Skeletal muscle satellite cell (primary cell): Measurements from ENCODE around the gene FABP7. TPM values are rescaled to one million over a fixed set of nuclear protein-coding genes. Genes with fewer than 3 reads are reported as not detected.
"Not testable (repeated sequence)": the region's sequence is repeated elsewhere in the genome, so short reads cannot be mapped to it uniquely, and the experiment has no call there.

Source experiments
- H3K27me3 ChIP-seq: 2 replicates; pipeline ENCODE4 v1.7.0; 2013; ENCODE audit warnings: low read length; ENCODE audit not compliant: control insufficient read depth, insufficient read depth
- H3K36me3 ChIP-seq: 2 replicates; pipeline ENCODE4 v1.7.0; 2013; ENCODE audit warnings: mild to moderate bottlenecking, control low read depth, low read length; ENCODE audit not compliant: insufficient read depth
- H3K4me1 ChIP-seq: 2 replicates; pipeline ENCODE4 v1.7.0; 2013; ENCODE audit warnings: low read length; ENCODE audit not compliant: control insufficient read depth, insufficient read depth
- H3K4me2 ChIP-seq: 2 replicates; pipeline ENCODE4 v1.7.0; 2013; ENCODE audit warnings: mild to moderate bottlenecking, low read length
- H3K4me3 ChIP-seq: 2 replicates; pipeline ENCODE4 v1.7.0; 2013; ENCODE audit warnings: low read length
- H3K9ac ChIP-seq: 2 replicates; pipeline ENCODE4 v1.7.0; 2013; ENCODE audit warnings: mild to moderate bottlenecking, low read depth, low read length, moderate library complexity
- H3K9me3 ChIP-seq: replicated peaks from 2 replicates; pipeline ENCODE4 v1.7.0; 2013; ENCODE audit warnings: mild to moderate bottlenecking, control low read depth, low read length
- total RNA-seq: library from RNA; depleted of rRNA; stranded (reverse); fragments of >200 nt; gene quantifications from 2 replicates; pipeline ENCODE4 v1.2.3, GENCODE V29; 2012; rRNA removed

The FABP7 gene
- total RNA-seq: not detected in 2 replicates

DNA sequence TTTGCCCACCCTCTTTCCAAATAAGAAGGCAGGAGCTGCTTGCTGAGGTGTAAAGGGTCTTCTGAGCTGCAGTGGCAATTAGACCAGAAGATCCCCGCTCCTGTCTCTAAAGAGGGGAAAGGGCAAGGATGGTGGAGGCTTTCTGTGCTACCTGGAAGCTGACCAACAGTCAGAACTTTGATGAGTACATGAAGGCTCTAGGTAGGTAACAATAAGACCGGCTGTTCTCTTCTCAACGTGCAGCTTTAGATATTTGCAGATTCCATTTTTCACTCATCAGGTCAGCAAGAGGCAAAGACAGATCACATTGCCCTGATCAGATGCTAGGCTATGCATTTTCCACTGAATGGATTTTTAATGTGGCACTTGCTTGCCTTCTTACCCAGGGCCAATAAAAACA is at the start of gene FABP7:
Gene FABP7 (plus strand): TSS at position 50 of the 400 bp plus-strand sequence. CDS start 79 bp downstream, at position 129.
- H3K9ac ChIP-seq: no peak within 1 kb of the TSS
- peaks cover 4% of the 10 kb centered on the region for H3K27me3 ChIP-seq
- no peak within 1 kb of the TSS for H3K4me3 ChIP-seq

DNA sequence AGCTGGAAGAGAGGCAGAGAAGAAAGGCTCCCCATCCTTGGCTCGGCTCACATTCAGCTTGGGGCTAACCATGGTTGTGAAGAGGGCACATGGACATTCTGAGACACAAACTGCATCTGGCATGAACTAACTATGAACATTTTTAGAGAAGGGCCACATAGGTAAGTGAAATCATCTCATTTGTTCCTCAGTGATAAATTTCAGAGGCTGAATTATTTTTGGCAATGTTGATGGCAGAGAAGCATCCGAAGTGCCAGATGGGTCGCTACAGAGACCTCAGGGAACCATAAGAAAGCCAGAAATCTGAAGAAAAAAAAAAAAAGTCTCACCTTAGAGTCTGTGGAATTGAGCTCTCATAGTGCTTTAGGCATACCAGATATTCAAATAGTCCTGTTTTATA is 49.2 kb upstream of the FABP7 start:
- no peaks in the 10 kb centered on the region for H3K36me3 ChIP-seq
- no peak overlapping the region for H3K4me2 ChIP-seq
- H3K9ac ChIP-seq: no peak overlapping the region
- no peak overlapping the region for H3K4me3 ChIP-seq
- no peaks in the 10 kb centered on the region for H3K9me3 ChIP-seq
- H3K27me3 ChIP-seq: no peaks in the 10 kb centered on the region
- no peaks in the 10 kb centered on the region for H3K4me1 ChIP-seq

More for the DNA sequence above, at the start of gene FABP7:
- Histone ChIP-seq H3K4me1 (no peaks in the 10 kb centered on the region), H3K9me3 (no peaks in the 10 kb centered on the region), H3K4me2 (no peak within 1 kb of the TSS), H3K36me3 (no peaks in the 10 kb centered on the region)

DNA sequence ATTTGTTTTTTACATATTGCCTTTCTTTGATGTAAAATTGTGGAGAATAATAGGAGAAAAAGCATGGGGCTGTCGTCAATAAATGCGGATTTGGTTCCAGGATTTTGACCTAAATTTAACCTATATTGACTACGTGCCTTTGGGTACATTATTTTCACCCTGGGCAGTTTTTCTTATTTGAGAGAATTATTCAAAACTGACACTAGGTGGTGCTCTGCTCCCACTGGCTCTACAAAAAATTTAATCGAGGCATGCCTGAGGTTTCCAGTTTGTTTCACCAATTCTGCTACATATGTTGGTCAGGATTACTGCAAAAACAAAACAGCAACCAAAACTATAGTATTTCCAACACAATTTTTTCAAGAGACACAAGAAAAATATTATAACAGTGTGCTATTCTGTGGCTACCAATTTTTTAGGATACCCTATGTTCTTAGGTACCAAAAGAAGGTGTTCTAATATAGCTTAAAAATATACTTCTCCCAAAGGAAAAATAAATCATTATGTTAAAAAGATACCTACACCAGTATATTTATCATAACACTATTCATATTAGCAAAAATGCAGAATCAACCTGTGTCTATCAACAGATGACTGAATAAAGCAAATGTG is 48.6 kb upstream of the FABP7 start:
- Histone ChIP-seq H3K4me2 (no peak overlapping the region), H3K4me1 (no peaks in the 10 kb centered on the region), H3K27me3 (no peaks in the 10 kb centered on the region), H3K9me3 (no peaks in the 10 kb centered on the region), H3K36me3 (no peaks in the 10 kb centered on the region), H3K9ac (no peak overlapping the region), H3K4me3 (no peak overlapping the region)

DNA sequence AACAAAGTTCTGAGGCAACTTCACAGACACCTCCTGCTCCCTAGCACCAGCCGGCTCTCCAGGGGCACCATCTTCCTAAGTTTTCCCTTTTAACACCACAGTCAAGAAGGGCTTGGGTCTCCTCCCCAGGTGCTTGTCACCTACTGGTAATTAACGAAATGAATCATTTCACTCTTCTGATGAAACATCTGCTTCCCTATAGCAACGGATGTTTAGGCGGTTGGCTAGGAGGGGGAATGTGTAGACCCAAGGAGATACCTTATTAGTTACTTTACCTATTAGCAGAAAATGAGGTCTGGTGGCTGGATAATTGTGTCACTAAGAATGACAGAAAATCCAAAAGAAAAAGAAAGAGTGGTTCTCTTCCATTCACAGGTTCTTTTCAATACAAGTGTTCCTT is 46.3 kb upstream of the FABP7 start:
- Histone ChIP-seq H3K9ac (no peak overlapping the region), H3K4me1 (no peaks in the 10 kb centered on the region), H3K4me3 (no peak overlapping the region), H3K9me3 (no peaks in the 10 kb centered on the region), H3K36me3 (no peaks in the 10 kb centered on the region), H3K27me3 (no peaks in the 10 kb centered on the region), H3K4me2 (no peak overlapping the region)

DNA sequence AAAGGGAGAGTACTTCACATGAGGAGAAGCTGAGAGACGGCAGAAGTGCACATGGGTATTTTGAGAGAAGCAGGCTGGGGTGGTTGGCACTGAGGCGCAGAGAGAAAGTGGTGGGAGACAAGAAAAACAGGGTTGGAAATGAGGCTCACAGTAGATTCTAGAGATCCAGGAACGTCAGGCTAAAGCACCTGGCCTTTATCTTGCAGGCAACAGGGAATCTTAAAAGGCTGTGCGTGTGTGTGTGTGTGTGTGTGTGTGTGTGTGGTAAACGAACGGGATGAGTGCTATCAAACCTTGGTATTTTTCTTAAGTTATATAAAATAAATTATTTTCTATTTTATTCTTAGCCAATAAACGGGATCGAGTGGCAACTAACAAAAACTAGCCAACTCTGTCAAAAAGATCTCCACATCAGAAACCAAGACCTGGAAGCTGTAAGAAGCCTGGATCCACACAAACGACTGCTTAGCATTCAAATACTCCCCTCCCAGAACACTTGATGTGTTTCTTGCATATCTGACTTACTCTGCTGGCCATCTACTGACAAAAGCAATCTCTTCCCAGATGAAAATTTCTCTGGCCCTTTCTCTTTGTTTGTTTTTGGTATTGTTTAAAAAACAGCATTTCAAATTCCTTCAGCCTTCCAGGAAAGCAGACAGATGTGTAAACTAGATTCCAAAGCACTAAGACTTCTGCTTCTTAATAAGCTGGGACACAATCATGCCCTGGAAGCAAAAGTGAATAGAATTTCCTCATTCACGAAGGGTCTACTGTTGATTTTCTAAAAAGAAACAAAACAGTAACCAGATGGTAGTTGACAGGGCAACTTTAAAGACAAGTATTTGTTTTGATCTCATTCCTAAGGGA is 44.8 kb upstream of the FABP7 start:
- Histone ChIP-seq H3K9me3 (no peaks in the 10 kb centered on the region), H3K4me3 (no peak overlapping the region), H3K9ac (no peak overlapping the region), H3K27me3 (no peaks in the 10 kb centered on the region), H3K4me1 (no peaks in the 10 kb centered on the region), H3K4me2 (no peak overlapping the region), H3K36me3 (no peaks in the 10 kb centered on the region)

DNA sequence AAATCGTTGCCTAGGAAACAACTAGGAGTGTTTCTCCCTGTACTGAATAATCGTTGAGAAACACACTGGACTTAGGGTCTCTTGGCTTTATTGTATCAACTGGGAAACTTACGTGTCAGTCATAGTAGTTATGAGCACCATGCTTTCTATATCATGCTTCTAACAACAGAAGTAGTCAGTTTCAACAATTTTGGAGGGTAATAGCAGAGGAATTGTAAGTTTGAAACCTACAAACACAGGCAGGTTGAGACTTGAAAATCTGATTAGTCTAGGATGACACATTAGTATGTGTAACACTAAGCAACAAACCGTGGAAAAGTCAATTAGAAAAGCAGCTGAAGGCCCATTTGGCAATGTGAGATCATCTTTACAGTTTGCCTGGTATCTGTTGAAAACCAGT is 43.9 kb upstream of the FABP7 start:
- no peaks in the 10 kb centered on the region for H3K27me3 ChIP-seq
- H3K4me3 ChIP-seq: no peak overlapping the region
- no peak overlapping the region for H3K4me2 ChIP-seq
- H3K9me3 ChIP-seq: no peaks in the 10 kb centered on the region
- H3K9ac ChIP-seq: no peak overlapping the region
- H3K36me3 ChIP-seq: no peaks in the 10 kb centered on the region
- no peaks in the 10 kb centered on the region for H3K4me1 ChIP-seq

GRCh38 chr6:122736163-122736562 is 43.4 kb upstream of the FABP7 start:
- Histone ChIP-seq H3K4me1 (no peaks in the 10 kb centered on the region), H3K4me2 (no peak overlapping the region), H3K9me3 (no peaks in the 10 kb centered on the region), H3K4me3 (no peak overlapping the region), H3K36me3 (no peaks in the 10 kb centered on the region), H3K27me3 (no peaks in the 10 kb centered on the region), H3K9ac (no peak overlapping the region)

- Histone ChIP-seq H3K36me3 (no peaks in the 10 kb centered on the region), H3K4me3 (no peak overlapping the region), H3K9me3 (no peaks in the 10 kb centered on the region), H3K4me1 (no peaks in the 10 kb centered on the region), H3K9ac (no peak overlapping the region), H3K4me2 (no peak overlapping the region), H3K27me3 (no peaks in the 10 kb centered on the region)
Measured at GRCh38 chr6:122736616-122737015, 42.9 kb upstream of the FABP7 start.

DNA sequence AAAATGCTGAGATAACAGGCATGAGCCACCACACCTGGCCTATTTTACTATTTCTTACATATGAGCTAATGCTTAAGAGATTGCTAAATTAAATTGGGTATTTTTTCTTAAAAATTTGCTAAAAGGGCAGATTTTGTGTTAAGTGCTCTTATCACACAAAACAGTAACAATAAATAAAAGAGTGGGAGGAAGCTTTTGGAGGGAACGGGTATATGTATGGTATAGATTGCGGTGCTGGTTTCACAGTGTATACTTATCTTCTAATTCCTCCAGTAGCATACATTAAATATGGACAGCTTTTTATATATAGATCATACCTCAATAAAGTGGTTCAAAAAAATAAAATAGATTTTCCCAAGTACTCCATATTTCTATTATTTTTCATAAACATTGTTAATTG is 39.4 kb upstream of the FABP7 start:
- Histone ChIP-seq H3K36me3 (no peaks in the 10 kb centered on the region), H3K4me1 (no peaks in the 10 kb centered on the region), H3K4me3 (no peak overlapping the region), H3K27me3 (no peaks in the 10 kb centered on the region), H3K9ac (no peak overlapping the region), H3K4me2 (no peak overlapping the region), H3K9me3 (no peaks in the 10 kb centered on the region)

DNA sequence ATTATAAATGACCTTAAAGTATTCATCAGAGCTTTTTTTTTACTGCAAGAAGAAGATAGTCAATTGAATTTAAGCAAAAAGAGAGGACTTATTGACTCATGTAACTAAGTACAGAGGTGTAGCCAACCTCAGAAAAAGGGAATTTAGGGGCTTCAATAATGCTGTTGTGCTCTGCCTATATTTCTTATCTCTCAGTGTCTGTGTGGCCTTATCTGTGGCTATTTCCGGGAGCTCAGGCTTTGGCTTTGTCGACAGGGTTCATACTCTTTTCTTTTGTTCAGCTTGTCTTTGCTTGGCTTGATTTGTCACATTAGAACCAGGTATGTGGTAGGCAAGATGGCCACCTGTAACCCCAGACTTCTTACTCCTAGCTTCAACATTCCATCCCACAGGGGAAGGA is 38.6 kb upstream of the FABP7 start:
- H3K4me3 ChIP-seq: no peak overlapping the region
- H3K9me3 ChIP-seq: no peaks in the 10 kb centered on the region
- no peaks in the 10 kb centered on the region for H3K36me3 ChIP-seq
- no peak overlapping the region for H3K9ac ChIP-seq
- no peak overlapping the region for H3K4me2 ChIP-seq
- no peaks in the 10 kb centered on the region for H3K4me1 ChIP-seq
- no peaks in the 10 kb centered on the region for H3K27me3 ChIP-seq

GRCh38 chr6:122744247-122744646 is 35.3 kb upstream of the FABP7 start:
- H3K4me2 ChIP-seq, H3K9me3 ChIP-seq, H3K4me1 ChIP-seq, H3K36me3 ChIP-seq, H3K4me3 ChIP-seq, H3K9ac ChIP-seq, H3K27me3 ChIP-seq: not testable (repeated sequence)

DNA sequence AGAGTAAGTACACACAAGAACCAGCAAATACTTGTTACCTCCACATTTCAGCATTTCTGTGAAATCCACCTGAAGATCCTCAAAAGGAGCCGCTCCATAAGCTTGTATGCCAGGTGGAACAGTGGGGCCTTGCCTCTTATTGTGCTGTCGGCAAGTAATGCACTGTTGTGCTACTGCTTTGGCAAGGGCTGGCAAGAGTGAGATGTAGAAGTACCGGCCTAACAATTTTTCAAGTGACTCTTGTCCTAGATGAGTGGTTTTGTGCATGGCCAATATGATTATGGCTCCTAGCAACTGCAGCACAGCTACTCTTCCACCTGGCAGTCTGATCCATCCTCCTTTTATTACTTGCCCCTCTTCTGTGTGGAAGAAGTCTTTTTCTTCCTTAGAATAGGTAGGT is 34.7 kb upstream of the FABP7 start:
- H3K4me2 ChIP-seq, H3K4me3 ChIP-seq, H3K36me3 ChIP-seq, H3K9ac ChIP-seq, H3K4me1 ChIP-seq, H3K27me3 ChIP-seq, H3K9me3 ChIP-seq: not testable (repeated sequence)
